Activated T-cell treated with anti-CD3 and anti-CD28 coated beads, Interleukin-2, amount 50 U/mL, for 24 hours (primary cell): ENCODE data around the gene ADGRA3.
A peak's percentile ranks its signal among the peaks of the same experiment; 100 is the strongest.

Experiments
- DNase-seq: peaks from one replicate; pipeline ENCODE4 v3.0.0-alpha.2; 2020
- H3K27ac Mint-ChIP-seq: 2 replicates; pipeline ENCODE4 v1.8.0; 2020; ENCODE audit warnings: mild to moderate bottlenecking, mixed read lengths
- H3K27me3 Mint-ChIP-seq: 2 replicates; pipeline ENCODE4 v1.8.0; 2020; ENCODE audit warnings: mixed read lengths
- H3K36me3 Mint-ChIP-seq: 2 replicates; pipeline ENCODE4 v1.8.0; 2020; ENCODE audit warnings: low read depth, mixed read lengths
- H3K4me1 Mint-ChIP-seq: 2 replicates; pipeline ENCODE4 v1.8.0; 2020; ENCODE audit warnings: low read depth, mixed read lengths
- H3K4me3 Mint-ChIP-seq: 2 replicates; pipeline ENCODE4 v1.8.0; 2020; ENCODE audit warnings: mild to moderate bottlenecking, moderate library complexity, mixed read lengths
- H3K9me3 Mint-ChIP-seq: 2 replicates; pipeline ENCODE4 v1.8.0; 2020; ENCODE audit warnings: mixed read lengths

ADGRA3 gene

DNA sequence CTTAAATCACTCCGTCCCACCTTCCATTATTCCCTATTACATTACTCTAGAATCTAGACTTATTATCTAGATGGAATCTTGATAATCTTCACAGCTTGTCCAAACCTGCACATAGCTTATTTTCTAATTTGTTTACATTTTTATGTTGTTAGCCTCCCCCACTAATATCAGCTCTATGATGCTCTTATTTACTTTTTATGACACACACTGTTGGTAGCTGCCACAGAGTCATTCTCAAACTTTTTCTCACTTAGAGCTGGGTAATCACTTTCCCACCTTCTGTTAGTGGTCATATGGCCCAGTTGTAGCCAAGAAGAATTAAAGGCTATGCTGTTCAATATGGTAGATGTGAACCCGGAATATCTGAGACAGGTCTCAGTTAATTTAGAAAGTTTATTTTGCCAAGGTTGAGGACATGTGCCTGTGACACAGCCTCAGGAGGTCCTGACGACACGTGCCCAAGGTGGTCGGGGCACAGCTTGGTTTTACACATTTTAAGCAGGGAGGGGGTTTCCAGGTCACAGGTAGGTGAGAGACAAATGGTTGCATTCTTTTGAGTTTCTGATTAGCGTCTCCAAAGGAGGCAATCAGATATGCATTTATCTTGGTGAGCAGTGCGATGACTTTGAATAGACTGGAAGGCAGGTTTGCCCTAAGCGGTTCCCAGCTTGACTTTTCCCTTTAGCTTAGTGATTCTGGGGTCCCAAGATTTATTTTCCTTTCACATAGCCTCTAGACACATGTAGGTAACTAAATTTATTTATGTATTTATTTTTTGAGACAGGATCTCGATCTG lies 7.0 kb upstream of the ADGRA3 start:
- Mint-ChIP-seq H3K27ac (no peak overlapping the region), H3K4me1 (no peaks in the 10 kb centered on the region), H3K4me3 (no peak overlapping the region), H3K27me3 (peaks cover 3% of the 10 kb centered on the region), H3K36me3 (no peaks in the 10 kb centered on the region), H3K9me3 (no peaks in the 10 kb centered on the region)
- DNase-seq = no peak

DNA sequence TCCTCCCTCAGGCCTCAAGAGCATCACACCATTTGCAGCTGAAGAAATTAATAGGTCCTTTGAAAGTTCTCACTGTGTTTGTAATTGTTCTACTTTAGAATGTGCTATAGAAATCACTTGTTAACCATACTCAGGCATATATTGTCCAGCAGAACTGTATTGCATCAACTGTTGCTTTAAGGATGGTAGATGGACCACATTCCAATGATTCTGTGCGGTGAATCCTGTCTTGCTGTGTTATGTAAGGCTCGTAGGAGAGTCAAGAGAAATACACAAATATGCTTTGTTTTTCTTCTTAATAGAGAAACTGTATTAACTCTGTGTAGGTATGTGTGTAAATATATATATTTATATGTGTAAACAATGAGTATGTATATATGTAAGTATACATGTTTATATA lies 6.3 kb upstream of the ADGRA3 start:
- Mint-ChIP-seq H3K4me3 (no peak overlapping the region), H3K36me3 (no peaks in the 10 kb centered on the region), H3K4me1 (no peaks in the 10 kb centered on the region), H3K9me3 (no peaks in the 10 kb centered on the region), H3K27me3 (peaks cover 3% of the 10 kb centered on the region), H3K27ac (no peak overlapping the region)
- no peak for DNase-seq

DNA sequence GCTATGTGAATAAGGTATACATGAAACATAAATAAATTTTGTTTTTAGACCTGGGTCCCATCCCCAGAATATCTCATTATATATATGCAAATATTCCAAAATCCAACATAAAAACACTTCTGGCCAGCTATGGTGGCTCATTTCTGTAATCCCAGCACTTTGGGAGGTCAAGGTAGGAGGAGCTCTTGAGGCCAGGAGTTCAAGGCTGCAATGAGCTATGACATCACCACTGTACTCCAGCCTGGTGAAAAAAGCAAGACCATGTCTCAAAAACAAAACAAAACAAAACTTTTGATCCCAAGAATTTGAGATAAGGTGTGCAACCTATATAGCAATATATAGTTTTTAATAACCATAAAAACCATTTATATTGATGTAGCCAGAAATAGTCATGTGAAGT lies 5.4 kb upstream of the ADGRA3 start:
- Mint-ChIP-seq H3K9me3 (no peaks in the 10 kb centered on the region), H3K27ac (no peak overlapping the region), H3K27me3 (peaks cover 11% of the 10 kb centered on the region), H3K36me3 (no peaks in the 10 kb centered on the region), H3K4me3 (no peak overlapping the region), H3K4me1 (peaks cover 5% of the 10 kb centered on the region)
- no peak for DNase-seq

GRCh38 chr4:22515145-22515887 lies 550 bp downstream of the ADGRA3 start:
- peak; percentile 66 for DNase-seq
- H3K27ac Mint-ChIP-seq = peak overlapping the region; percentile 94

GRCh38 chr4:22514481-22514880 lies 1.4 kb downstream of the ADGRA3 start:
- peak overlapping the region; percentile 92 for H3K4me3 Mint-ChIP-seq
- H3K4me1 Mint-ChIP-seq = peaks cover 22% of the 10 kb centered on the region
- peaks cover 9% of the 10 kb centered on the region for H3K9me3 Mint-ChIP-seq
- no peak for DNase-seq
- H3K36me3 Mint-ChIP-seq = peaks cover 7% of the 10 kb centered on the region
- no peak overlapping the region for H3K27ac Mint-ChIP-seq
- peaks cover 28% of the 10 kb centered on the region for H3K27me3 Mint-ChIP-seq

More at GRCh38 chr4:22515145-22515887, 550 bp downstream of the ADGRA3 start:
- H3K4me1 Mint-ChIP-seq = peaks cover 19% of the 10 kb centered on the region
- H3K36me3 Mint-ChIP-seq = peaks cover 4% of the 10 kb centered on the region
- H3K9me3 Mint-ChIP-seq = peaks cover 5% of the 10 kb centered on the region
- H3K4me3 Mint-ChIP-seq = peak overlapping the region; percentile 92
- H3K27me3 Mint-ChIP-seq = peaks cover 28% of the 10 kb centered on the region

- Mint-ChIP-seq H3K27me3 (peaks cover 28% of the 10 kb centered on the region), H3K27ac (no peak overlapping the region), H3K4me1 (peaks cover 22% of the 10 kb centered on the region), H3K36me3 (peaks cover 7% of the 10 kb centered on the region), H3K4me3 (peak overlapping the region; percentile 92), H3K9me3 (peaks cover 9% of the 10 kb centered on the region)
- DNase-seq = no peak
Measured at GRCh38 chr4:22514001-22514400, 1.9 kb downstream of the ADGRA3 start.

- H3K4me3 Mint-ChIP-seq = no peak overlapping the region
- peaks cover 7% of the 10 kb centered on the region for H3K36me3 Mint-ChIP-seq
- H3K9me3 Mint-ChIP-seq = peaks cover 9% of the 10 kb centered on the region
- H3K27me3 Mint-ChIP-seq = peaks cover 25% of the 10 kb centered on the region
- no peak overlapping the region for H3K27ac Mint-ChIP-seq
- no peak for DNase-seq
- peaks cover 26% of the 10 kb centered on the region for H3K4me1 Mint-ChIP-seq
Measured at GRCh38 chr4:22512306-22512705, 3.6 kb downstream of the ADGRA3 start.

DNA sequence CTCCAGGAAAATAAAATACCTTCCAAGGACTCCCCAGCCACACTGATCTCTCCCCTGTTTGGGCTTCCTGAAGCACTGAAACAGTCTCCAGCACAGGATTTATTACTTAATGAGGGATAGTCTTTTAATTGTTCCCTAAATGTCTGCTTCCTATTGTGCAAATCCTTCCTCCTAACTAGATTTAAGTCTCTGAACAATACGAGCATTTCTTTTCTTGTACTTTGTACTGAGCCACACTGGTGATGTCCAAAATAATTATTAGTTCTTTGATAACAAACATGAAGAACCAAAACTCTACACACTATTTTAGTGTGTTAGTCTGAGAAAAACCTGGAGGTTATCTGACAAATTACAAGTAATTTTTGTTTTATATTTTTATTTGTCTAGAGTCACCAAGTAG lies 5.1 kb downstream of the ADGRA3 start:
- Mint-ChIP-seq H3K27ac (no peak overlapping the region), H3K27me3 (peaks cover 16% of the 10 kb centered on the region), H3K9me3 (peaks cover 9% of the 10 kb centered on the region), H3K4me1 (peaks cover 27% of the 10 kb centered on the region), H3K36me3 (peaks cover 8% of the 10 kb centered on the region), H3K4me3 (no peak overlapping the region)
- DNase-seq = no peak

DNA sequence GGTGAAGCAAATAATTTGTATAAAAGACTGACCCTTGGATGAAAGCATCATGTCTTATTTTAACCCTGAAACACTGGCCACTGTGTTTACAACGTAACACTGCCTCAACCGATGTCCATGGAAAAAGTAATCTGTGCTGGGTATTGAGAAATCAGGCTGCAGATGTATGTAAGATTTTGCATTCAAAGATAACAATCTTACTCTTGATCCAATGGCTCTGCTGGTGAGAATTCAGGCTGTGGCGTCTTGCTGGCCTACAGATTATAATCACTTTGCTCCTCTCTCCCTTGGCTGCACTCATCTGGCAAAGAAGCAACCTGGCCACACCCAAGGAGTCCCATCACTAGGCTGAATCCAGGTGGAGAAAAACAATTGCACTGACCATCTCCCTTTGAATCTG lies 7.5 kb downstream of the ADGRA3 start:
- Mint-ChIP-seq H3K4me1 (peaks cover 27% of the 10 kb centered on the region), H3K4me3 (no peak overlapping the region), H3K36me3 (peaks cover 7% of the 10 kb centered on the region), H3K27ac (no peak overlapping the region), H3K27me3 (peaks cover 2% of the 10 kb centered on the region), H3K9me3 (peaks cover 9% of the 10 kb centered on the region)
- DNase-seq = no peak

GRCh38 chr4:22504922-22505321 lies 10.9 kb downstream of the ADGRA3 start:
- peaks cover 5% of the 10 kb centered on the region for H3K36me3 Mint-ChIP-seq
- no peak overlapping the region for H3K27ac Mint-ChIP-seq
- peaks cover 38% of the 10 kb centered on the region for H3K4me1 Mint-ChIP-seq
- no peak overlapping the region for H3K4me3 Mint-ChIP-seq
- peaks cover 2% of the 10 kb centered on the region for H3K9me3 Mint-ChIP-seq
- DNase-seq = no peak
- H3K27me3 Mint-ChIP-seq = no peaks in the 10 kb centered on the region

DNA sequence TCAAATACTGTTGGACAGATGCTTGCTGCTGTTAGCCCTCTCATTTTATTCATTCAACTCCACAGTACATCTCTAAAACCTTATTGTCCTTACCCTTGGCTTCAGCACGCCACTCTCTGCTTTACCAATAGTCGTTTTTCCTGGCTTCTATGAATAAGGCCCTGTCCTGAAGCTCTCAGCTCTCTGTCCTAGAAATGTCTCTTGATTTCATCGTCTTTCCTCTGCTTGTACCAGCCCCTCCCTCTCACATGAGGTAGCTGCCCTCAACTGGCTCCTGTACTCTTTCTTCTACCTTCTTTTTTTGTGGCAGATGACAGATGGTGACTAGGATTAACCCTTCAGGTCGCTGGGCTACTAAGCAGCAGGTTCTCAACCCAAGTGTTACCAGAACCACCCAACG lies 11.4 kb downstream of the ADGRA3 start:
- Mint-ChIP-seq H3K4me1 (peaks cover 42% of the 10 kb centered on the region), H3K27ac (no peak overlapping the region), H3K9me3 (peaks cover 3% of the 10 kb centered on the region), H3K27me3 (no peaks in the 10 kb centered on the region), H3K4me3 (no peak overlapping the region), H3K36me3 (peaks cover 6% of the 10 kb centered on the region)
- no peak for DNase-seq

- peaks cover 3% of the 10 kb centered on the region for H3K9me3 Mint-ChIP-seq
- no peak overlapping the region for H3K4me3 Mint-ChIP-seq
- DNase-seq = no peak
- peaks cover 6% of the 10 kb centered on the region for H3K36me3 Mint-ChIP-seq
- H3K27me3 Mint-ChIP-seq = no peaks in the 10 kb centered on the region
- H3K4me1 Mint-ChIP-seq = peaks cover 44% of the 10 kb centered on the region
- no peak overlapping the region for H3K27ac Mint-ChIP-seq
Measured at GRCh38 chr4:22502895-22503814, 12.7 kb downstream of the ADGRA3 start.

DNA sequence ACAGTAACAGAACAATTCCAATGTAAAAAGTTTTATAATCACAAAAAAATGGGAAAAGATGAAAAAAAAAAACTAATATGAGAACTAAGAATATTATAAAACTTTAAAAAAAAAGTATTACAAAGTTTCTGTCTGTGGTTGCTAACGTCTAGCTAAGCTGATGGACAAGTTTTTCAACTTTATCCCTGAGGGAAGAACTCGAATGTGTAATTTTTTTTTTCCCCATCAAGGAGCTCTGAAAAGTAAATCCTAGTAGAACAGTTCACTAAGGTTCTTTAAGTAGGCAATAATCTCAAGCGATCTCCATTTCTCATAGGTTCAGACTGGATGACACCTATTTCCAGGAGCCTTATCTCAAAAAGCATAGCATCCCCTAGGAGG lies 14.2 kb downstream of the ADGRA3 start:
- Mint-ChIP-seq H3K4me3 (peak overlapping the region; percentile 59), H3K27me3 (no peaks in the 10 kb centered on the region), H3K9me3 (peaks cover 3% of the 10 kb centered on the region), H3K4me1 (peaks cover 40% of the 10 kb centered on the region), H3K36me3 (peaks cover 6% of the 10 kb centered on the region), H3K27ac (no peak overlapping the region)
- DNase-seq = no peak
